GM23338 (cell line): ENCODE measurements around the gene RTKN.

Source experiments
- CREB1 ChIP-seq: fragments of 250-450 bp; sonication (Bioruptor Pico); IDR thresholded peaks from 2 replicates; pipeline ENCODE4 v1.5.0; 2020; ENCODE audit warnings: low read depth, mild to moderate bottlenecking, moderate library complexity
- CTCF ChIP-seq, 2 experiments: fragments of 200-600 bp in 1 of 2; sonication (generic) in 1 of 2; conservative IDR thresholded peaks; 2 replicates each; pipeline versions ENCODE4 v1.5.1 to v1.6.1; 2016 to 2017; ENCODE audit warnings: antibody characterized with exemption in 2 of 2, low read depth in 2 of 2, mild to moderate bottlenecking in 2 of 2, moderate library complexity in 1 of 2
- EZH2 ChIP-seq: fragments of 200-600 bp; sonication (generic); IDR thresholded peaks from one replicate; pipeline ENCODE4 v1.8.0; 2017; ENCODE audit warnings: antibody characterized with exemption, mild to moderate bottlenecking, low read depth; ENCODE audit not compliant: unreplicated experiment
- EZH2phosphoT487 ChIP-seq: fragments of 200-600 bp; sonication (generic); IDR thresholded peaks from one replicate; pipeline ENCODE4 v1.8.1; 2018; ENCODE audit warnings: antibody characterized with exemption; ENCODE audit not compliant: unreplicated experiment
- JUNB ChIP-seq: IDR thresholded peaks from one replicate; pipeline ENCODE4 v1.6.1; 2016; ENCODE audit warnings: antibody characterized with exemption; ENCODE audit not compliant: unreplicated experiment
- POLR2AphosphoS5 ChIP-seq: IDR thresholded peaks from 2 replicates; pipeline ENCODE4 v1.6.1; 2016; ENCODE audit warnings: antibody characterized with exemption, low read depth
- ZNF462 ChIP-seq: fragments of 250-450 bp; sonication (Bioruptor Pico); IDR thresholded peaks from 2 replicates; pipeline ENCODE4 v1.5.0; 2020; ENCODE audit warnings: mild to moderate bottlenecking, moderate library complexity
- TF ChIP-seq, protein P1 (sequence below): IDR thresholded peaks from one replicate; pipeline ENCODE4 v1.6.1; 2018; ENCODE audit warnings: antibody characterized with exemption; ENCODE audit not compliant: unreplicated experiment
- TF ChIP-seq, protein P2 (sequence below): IDR thresholded peaks from 2 replicates; pipeline ENCODE4 v1.6.1; 2016; ENCODE audit warnings: antibody characterized with exemption

DNA sequence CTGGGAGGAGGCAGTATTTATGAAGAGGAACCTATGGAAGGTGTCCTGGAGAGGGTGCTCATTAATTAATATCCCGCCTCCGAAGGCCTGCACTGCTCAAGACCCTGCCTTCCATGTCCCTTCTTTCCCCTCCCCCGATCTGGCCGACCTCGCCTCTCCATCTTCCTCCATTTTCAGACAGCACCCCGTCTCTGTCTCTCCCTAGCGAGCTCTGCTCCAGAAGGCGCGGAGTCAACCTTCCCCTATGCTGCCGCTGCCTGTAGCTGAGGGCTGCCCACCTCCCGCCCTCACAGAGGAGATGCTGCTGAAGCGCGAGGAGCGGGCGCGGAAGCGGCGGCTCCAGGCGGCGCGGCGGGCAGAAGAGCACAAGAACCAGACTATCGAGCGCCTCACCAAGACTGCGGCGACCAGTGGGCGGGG, 15.4 kb upstream of the RTKN start:
- peak in 1 of 2 experiments; percentile 4; a peak in 1 of 4 replicates for TF ChIP-seq CTCF (conservative IDR thresholded peaks at IDR 0.05; ENCODE audit: low read depth in 2 of 2)
- no peak for TF ChIP-seq JUNB
- TF ChIP-seq POLR2AphosphoS5 = no peak; the same call in none of the 2 replicates
- no peak for TF ChIP-seq EZH2
- no peak for TF ChIP-seq CREB1 (CRISPR knock-in tag)
- TF ChIP-seq, protein P1, sequence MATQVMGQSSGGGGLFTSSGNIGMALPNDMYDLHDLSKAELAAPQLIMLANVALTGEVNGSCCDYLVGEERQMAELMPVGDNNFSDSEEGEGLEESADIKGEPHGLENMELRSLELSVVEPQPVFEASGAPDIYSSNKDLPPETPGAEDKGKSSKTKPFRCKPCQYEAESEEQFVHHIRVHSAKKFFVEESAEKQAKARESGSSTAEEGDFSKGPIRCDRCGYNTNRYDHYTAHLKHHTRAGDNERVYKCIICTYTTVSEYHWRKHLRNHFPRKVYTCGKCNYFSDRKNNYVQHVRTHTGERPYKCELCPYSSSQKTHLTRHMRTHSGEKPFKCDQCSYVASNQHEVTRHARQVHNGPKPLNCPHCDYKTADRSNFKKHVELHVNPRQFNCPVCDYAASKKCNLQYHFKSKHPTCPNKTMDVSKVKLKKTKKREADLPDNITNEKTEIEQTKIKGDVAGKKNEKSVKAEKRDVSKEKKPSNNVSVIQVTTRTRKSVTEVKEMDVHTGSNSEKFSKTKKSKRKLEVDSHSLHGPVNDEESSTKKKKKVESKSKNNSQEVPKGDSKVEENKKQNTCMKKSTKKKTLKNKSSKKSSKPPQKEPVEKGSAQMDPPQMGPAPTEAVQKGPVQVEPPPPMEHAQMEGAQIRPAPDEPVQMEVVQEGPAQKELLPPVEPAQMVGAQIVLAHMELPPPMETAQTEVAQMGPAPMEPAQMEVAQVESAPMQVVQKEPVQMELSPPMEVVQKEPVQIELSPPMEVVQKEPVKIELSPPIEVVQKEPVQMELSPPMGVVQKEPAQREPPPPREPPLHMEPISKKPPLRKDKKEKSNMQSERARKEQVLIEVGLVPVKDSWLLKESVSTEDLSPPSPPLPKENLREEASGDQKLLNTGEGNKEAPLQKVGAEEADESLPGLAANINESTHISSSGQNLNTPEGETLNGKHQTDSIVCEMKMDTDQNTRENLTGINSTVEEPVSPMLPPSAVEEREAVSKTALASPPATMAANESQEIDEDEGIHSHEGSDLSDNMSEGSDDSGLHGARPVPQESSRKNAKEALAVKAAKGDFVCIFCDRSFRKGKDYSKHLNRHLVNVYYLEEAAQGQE = no peak
- TF ChIP-seq ZNF462 (CRISPR knock-in tag) = no peak
- TF ChIP-seq EZH2phosphoT487 = no peak
- TF ChIP-seq, protein P2, sequence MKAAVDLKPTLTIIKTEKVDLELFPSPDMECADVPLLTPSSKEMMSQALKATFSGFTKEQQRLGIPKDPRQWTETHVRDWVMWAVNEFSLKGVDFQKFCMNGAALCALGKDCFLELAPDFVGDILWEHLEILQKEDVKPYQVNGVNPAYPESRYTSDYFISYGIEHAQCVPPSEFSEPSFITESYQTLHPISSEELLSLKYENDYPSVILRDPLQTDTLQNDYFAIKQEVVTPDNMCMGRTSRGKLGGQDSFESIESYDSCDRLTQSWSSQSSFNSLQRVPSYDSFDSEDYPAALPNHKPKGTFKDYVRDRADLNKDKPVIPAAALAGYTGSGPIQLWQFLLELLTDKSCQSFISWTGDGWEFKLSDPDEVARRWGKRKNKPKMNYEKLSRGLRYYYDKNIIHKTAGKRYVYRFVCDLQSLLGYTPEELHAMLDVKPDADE = no peak
